GM19099 (cell line): ENCODE measurements around the gene LRP1B.

Experiments used
- POLR2A ChIP-seq: IDR thresholded peaks from 3 replicates; pipeline ENCODE4 v1.6.1; 2011; ENCODE audit warnings: low read depth; ENCODE audit not compliant: insufficient read length; ENCODE audit errors: extremely low read depth

Gene LRP1B

GRCh38 chr2:140316345-140316744 is 1814.5 kb downstream of the LRP1B start:
- TF ChIP-seq POLR2A: no peak

DNA sequence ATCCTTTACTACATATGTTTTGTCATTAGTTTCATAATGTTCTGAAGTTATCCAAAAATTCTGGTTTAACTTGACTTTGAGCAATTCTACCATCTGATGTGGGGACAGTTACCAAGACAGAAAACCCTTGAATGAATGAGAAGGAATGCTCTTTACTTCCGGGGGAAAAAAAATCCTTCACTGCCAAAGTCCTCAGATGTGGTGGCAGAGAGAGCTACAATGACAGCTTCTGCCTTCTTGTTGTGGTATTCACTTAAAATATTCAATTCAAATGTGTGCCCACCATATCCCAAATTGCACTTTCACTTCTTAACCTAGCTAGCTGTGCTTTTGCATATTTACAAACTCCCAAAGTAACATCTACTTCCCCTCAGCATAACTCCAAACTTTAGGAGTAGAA is 1818.9 kb downstream of the LRP1B start:
- no peak for TF ChIP-seq POLR2A

DNA sequence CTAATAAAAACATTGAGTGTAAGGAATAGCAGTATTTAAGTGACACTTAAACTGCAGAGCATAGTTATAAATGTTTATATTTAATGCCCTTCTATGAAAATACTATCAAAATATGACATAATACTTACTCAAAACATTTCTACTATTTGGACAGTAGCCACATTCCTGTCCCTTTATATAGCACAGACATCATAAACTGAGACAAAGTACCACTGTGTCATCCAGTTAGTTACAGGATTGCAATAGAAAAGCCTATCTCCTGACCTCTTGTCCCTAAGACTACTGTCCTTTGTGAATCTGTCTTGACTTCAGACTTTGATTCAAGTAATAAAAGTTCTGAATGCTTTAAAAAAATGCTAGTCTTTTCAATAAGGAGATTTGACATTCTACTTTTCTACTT is 1822.1 kb downstream of the LRP1B start:
- no peak for TF ChIP-seq POLR2A

- no peak for TF ChIP-seq POLR2A
Measured at GRCh38 chr2:140307532-140307931, 1823.3 kb downstream of the LRP1B start.

DNA sequence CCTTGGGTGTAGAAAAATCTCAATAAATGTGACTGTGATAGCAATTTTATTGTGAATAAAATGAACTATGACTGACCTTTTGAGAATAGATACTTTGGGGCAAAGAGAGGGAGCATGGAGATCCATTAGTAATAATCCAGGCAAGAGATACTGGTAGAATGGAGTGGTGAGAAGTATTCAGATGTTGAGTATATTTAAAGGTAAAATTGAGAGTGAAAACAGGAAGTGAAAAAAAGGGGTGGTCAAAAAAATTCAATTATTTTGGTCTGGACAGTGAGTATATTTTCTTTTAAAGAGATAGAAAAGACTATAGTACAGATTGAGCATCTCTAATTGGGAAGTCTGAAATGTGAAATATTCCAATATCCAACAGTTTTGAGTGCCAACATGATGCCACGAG is 1835.0 kb downstream of the LRP1B start:
- TF ChIP-seq POLR2A: no peak

DNA sequence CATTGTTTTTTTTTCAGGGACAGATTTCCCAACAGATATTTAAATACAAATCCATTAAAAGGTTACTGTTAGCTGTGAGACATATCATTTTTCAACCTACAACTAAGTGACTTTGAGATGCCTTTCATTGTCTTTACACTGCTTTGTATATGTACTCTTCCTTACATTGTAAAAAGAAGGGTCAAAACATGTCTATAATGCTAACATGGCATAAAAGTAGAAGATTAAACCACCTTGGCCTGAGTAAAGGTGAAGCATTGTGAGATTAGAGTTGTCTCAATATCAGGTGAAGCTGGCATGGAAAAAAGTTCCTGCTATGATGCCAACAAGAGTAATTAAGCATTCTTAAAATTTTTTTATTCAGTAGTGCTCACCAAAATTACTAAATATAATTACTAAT is 1842.1 kb downstream of the LRP1B start:
- TF ChIP-seq POLR2A: no peak

- no peak for TF ChIP-seq POLR2A
Measured at GRCh38 chr2:140288213-140288612, 1842.6 kb downstream of the LRP1B start.

DNA sequence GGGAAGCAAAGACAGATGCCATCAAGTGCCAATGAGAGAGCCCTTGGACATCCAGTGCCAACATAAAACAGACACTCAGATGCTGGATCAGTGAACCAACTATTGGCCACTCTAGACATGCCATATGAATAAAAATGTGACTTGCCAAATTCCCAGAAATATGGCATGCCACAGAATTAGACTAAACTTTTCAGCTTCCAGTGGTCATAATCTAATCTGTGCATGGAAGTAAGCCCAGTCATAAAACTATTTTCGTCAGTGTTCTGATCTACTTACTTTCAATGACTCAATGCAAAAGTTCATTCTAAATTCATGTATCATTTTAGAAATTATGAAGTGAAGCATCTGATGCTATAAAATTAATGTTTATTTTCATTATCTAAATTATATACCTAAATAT is 1844.4 kb downstream of the LRP1B start:
- TF ChIP-seq POLR2A: no peak

DNA sequence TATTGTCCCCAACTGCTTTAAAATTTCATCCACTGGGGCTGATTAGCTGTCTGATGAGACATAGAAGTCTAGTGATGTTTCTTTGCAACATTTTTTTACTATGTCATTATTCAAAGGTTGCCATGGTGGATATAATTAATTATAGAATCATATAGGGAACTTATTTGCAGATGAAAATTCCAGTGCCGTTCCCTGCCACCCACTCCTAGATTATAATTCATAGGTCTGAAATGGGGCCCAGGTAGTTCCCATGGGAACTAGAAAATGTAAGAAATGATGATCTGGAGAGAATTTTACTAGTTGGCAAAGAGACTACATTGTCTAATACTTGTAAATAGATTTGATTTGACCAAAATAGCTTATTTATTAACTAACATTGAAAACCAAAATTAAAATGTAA is 1854.2 kb downstream of the LRP1B start:
- TF ChIP-seq POLR2A: no peak

DNA sequence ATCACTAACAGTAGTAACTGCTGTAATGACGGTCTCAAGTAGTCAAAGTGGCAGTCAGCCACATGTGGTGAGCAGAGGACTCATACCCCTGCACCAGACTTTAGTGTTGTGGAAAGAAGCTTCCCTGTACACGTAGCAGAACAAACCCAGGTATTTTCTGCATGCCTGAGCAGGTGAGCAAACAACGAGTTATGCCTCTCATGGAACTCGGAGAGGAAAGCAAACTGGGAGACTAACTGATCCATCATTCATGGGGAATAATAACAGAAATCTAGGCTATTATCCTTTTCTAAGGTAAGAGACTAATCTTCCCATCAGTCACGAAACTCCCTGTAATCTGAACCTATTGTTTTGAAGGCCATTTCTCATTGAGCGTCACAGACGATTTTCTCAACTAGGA is 1855.4 kb downstream of the LRP1B start:
- no peak for TF ChIP-seq POLR2A

DNA sequence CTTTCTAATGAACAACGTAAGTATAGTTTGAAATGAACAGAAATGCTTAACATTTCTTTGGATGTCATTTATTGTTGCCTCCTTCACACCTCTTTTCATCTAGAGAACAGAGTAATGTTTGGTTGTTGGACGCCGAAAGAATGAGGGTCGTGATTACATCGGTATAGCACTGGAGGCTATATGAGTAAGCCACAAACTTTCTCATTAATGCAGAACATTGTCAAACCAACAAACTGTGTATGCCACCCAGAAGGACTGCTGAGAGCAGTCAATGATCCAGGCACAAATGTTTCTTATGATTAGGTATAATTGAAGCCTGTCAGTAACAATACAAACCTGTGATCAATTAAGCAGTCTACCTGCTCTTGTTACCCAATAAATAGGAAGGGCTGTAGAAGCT is 1855.9 kb downstream of the LRP1B start:
- no peak for TF ChIP-seq POLR2A

DNA sequence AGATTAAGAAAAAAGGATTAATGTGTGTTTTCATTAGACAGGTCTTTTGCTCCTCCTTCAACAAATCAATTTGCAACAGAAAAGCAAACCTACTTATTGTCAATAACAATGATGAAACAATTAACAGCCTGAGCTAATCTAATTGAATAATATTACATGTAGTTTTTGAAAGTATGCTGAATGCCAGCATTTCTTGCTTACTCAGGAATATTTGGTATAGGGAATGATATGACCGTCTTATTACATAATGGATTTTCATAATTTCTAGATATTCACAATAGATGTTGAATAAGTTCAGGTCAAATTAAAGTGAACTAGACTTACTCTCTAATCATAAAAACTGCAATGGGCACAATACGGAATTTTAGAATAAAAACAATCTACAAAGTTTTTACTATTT is 1856.9 kb downstream of the LRP1B start:
- TF ChIP-seq POLR2A: no peak

DNA sequence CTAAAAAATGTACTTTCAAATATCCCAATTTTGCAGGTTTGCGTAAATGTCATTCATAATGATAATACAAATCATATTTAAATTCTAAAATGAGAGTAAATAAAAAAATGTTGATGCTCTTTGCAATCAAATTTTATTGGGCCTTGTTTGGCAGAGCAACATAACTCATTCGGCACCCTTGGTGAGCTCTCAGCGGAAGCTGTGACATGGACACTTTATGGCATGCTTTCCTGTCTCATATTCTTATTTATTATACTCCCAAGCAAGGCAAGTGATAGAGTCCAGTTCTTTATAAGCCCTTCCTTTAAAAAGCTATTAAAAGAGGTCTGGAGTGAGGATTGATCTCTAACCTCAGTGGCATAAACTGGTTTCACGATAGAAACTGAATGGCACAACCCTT is 1857.4 kb downstream of the LRP1B start:
- no peak for TF ChIP-seq POLR2A

DNA sequence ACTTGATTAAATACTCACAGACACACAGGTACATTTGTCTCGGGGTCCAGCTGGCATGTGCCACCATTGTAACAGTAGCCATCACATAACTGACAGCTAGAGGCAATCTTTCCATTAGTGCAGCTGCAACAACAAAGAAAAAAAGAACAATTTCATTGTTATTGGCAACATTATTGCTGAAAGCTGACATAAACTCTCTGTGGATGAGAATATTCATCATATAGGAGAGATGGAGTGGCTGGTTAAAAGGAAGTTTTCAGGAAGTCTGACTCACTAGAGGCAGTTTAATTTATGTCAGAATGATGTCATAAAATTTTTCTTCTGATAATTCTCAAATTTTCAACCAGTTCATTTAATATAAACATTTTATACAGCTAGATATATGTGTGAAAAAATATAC is 1860.6 kb downstream of the LRP1B start:
- no peak for TF ChIP-seq POLR2A

DNA sequence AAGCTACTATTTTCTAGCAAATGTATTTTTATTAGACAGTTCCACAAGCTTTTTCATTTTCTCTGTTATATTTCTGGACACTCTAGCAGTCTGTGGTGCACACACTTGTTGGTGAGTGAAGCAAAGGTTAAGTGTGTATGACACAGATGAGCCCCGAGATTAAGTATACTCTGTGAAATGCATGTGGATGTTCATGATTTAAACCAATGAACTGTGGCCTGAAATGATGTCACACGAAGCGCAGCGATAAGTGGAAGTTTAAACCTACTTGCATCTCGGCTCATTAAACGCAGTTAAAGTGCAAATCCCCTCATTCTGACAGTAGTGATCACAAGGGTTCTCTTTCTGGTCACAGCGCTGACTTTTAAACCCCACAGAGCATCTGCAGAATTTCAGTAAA is 1861.8 kb downstream of the LRP1B start:
- TF ChIP-seq POLR2A: no peak

GRCh38 chr2:140262908-140263307 is 1867.9 kb downstream of the LRP1B start:
- TF ChIP-seq POLR2A: no peak

DNA sequence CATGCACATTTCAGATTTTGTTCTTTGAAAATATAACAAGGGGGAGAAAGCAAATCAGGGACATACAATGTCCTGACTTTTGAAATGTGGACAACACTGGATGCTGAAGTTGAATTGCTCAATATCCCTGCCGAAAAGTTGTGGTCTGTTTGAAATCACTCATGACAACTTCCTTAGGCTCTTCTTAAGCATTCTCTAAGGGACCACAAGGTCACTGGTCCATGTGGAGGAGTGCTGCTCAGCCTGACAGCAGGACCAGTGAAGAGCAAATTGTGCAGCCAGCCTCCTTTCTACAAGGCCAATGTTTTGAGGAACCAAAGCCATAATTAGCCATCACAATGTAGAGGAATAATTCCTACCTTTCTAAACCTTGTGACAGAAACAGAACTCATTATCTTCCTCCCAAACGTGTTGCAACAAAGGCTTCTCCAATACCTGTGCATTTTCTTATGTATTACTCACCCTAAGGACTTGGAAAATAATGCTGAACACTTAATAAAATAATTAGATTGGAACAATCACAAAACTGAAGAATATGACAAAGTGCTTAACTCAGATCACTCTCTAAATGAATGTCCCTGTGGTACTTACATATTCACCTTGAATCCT is 1873.0 kb downstream of the LRP1B start:
- TF ChIP-seq POLR2A: no peak
